IMR-90 (cell line): ENCODE data around the gene UMOD. TPM values are rescaled to one million over a fixed set of nuclear protein-coding genes. Genes with fewer than 3 reads are reported as not detected.

Source experiments
- ATAC-seq: fragments of 200-7000 bp; cut with Tn5 transposase; 2 replicates; pipeline ENCODE4 v1.9.1; 2020; ENCODE audit warnings: low read depth, mild to moderate bottlenecking, moderate library complexity
- BruUV-seq: library from RNA; stranded (reverse); fragments of 400-500 nt; replicated peaks from 2 replicates; lab custom pipeline; 2021; lab: Mats Ljungman, UMichigan
- CTCF ChIA-PET: fragments of 300-600 bp; formaldehyde crosslinking; extraction: SDS; loops from one replicate; lab custom pipeline; 2021; ENCODE audit warnings: antibody characterized with exemption; lab: Yijun Ruan, JAX
- POLR2A ChIA-PET: fragments of 300-600 bp; sonication (Branson Sonifier 250); formaldehyde crosslinking; loops from one replicate; lab custom pipeline; 2022; ENCODE audit warnings: antibody characterized with exemption; ENCODE audit not compliant: unreplicated experiment; lab: Charles Lee
- DNase-seq: peaks from one replicate; pipeline ENCODE4 v3.0.0; 2013
- H2AFZ ChIP-seq: replicated peaks from 2 replicates; pipeline ENCODE3; 2013; ENCODE audit warnings: low read length, mild to moderate bottlenecking; ENCODE audit not compliant: poor library complexity
- H2AK5ac ChIP-seq: 2 replicates; pipeline ENCODE4 v1.6.1; 2013; ENCODE audit warnings: low read depth, low read length, inconsistent platforms
- H2AK9ac ChIP-seq: replicated peaks from 2 replicates; pipeline ENCODE3; 2013; ENCODE audit warnings: mild to moderate bottlenecking, low read depth, low read length, moderate library complexity; ENCODE audit not compliant: poor library complexity
- H2BK120ac ChIP-seq: 2 replicates; pipeline ENCODE4 v1.6.1; 2013; ENCODE audit warnings: low read depth, low read length, inconsistent platforms
- H2BK15ac ChIP-seq: 3 replicates; pipeline ENCODE4 v1.6.1; 2013; ENCODE audit warnings: low read depth, low read length, inconsistent platforms
- H2BK20ac ChIP-seq: 2 replicates; pipeline ENCODE4 v1.6.1; 2013; ENCODE audit warnings: low read depth, mild to moderate bottlenecking, inconsistent platforms, low read length, moderate library complexity
- H2BK5ac ChIP-seq: 2 replicates; pipeline ENCODE4 v1.6.1; 2013; ENCODE audit warnings: mild to moderate bottlenecking, low read depth, low read length, inconsistent platforms; ENCODE audit not compliant: poor library complexity, severe bottlenecking
- H3K14ac ChIP-seq: replicated peaks from 2 replicates; pipeline ENCODE4 v1.6.1; 2013; ENCODE audit warnings: low read depth, low read length, inconsistent platforms
- H3K18ac ChIP-seq: 2 replicates; pipeline ENCODE4 v1.6.1; 2013; ENCODE audit warnings: low read depth, low read length, control low read depth
- H3K23ac ChIP-seq: 2 replicates; pipeline ENCODE4 v1.6.1; 2013; ENCODE audit warnings: low read depth, low read length, inconsistent platforms
- H3K27ac ChIP-seq: 2 replicates; pipeline ENCODE4 v1.5.1; 2013; ENCODE audit warnings: mild to moderate bottlenecking, control low read depth, low read length; ENCODE audit not compliant: insufficient read depth
- H3K27me3 ChIP-seq: 2 replicates; pipeline ENCODE4 v1.6.1; 2013; ENCODE audit warnings: low read length; ENCODE audit not compliant: control insufficient read depth, insufficient read depth
- H3K36me3 ChIP-seq: 2 replicates; pipeline ENCODE4 v1.6.1; 2013; ENCODE audit warnings: low read length, mixed read lengths; ENCODE audit not compliant: control insufficient read depth, insufficient read depth
- H3K4ac ChIP-seq: 2 replicates; pipeline ENCODE4 v1.6.1; 2013; ENCODE audit warnings: low read depth, low read length, inconsistent platforms
- H3K4me1 ChIP-seq: 2 replicates; pipeline ENCODE4 v1.6.1; 2013; ENCODE audit warnings: low read length, mixed read lengths; ENCODE audit not compliant: control insufficient read depth, insufficient read depth
- H3K4me2 ChIP-seq: 2 replicates; pipeline ENCODE4 v1.6.1; 2013; ENCODE audit warnings: low read depth, mild to moderate bottlenecking, control low read depth, low read length, moderate library complexity
- H3K4me3 ChIP-seq: 2 replicates; pipeline ENCODE4 v1.5.1; 2013; ENCODE audit warnings: low read depth, mild to moderate bottlenecking, control low read depth, low read length, moderate library complexity; ENCODE audit not compliant: insufficient read depth
- H3K56ac ChIP-seq: 2 replicates; pipeline ENCODE4 v1.6.1; 2013; ENCODE audit warnings: low read length, inconsistent platforms; ENCODE audit not compliant: insufficient read depth; ENCODE audit errors: extremely low read depth
- H3K79me1 ChIP-seq, 2 experiments: 2 replicates each; pipeline ENCODE4 v1.6.1; 2013; ENCODE audit warnings: low read length in 2 of 2, inconsistent platforms in 1 of 2, low read depth in 1 of 2
- H3K9ac ChIP-seq: 2 replicates; pipeline ENCODE4 v1.6.1; 2013; ENCODE audit warnings: low read depth, low read length, control low read depth
- H3K9me1 ChIP-seq: 2 replicates; pipeline ENCODE4 v1.6.1; 2013; ENCODE audit warnings: low read length, inconsistent platforms; ENCODE audit not compliant: insufficient read depth
- H3K9me3 ChIP-seq: 2 replicates; pipeline ENCODE4 v1.6.1; 2013; ENCODE audit warnings: low read length; ENCODE audit not compliant: control insufficient read depth, insufficient read depth
- H4K20me1 ChIP-seq: 2 replicates; pipeline ENCODE4 v1.6.1; 2013; ENCODE audit warnings: low read length, inconsistent platforms; ENCODE audit not compliant: insufficient read depth
- H4K5ac ChIP-seq: 2 replicates; pipeline ENCODE4 v1.6.1; 2013; ENCODE audit warnings: mild to moderate bottlenecking, low read depth, low read length, control low read depth
- H4K8ac ChIP-seq, 2 experiments: 2 replicates each; pipeline ENCODE4 v1.6.1; 2013; ENCODE audit warnings: low read depth in 2 of 2, low read length in 2 of 2, control low read depth in 1 of 2, inconsistent platforms in 1 of 2
- H4K91ac ChIP-seq: 2 replicates; pipeline ENCODE4 v1.6.1; 2013; ENCODE audit warnings: low read depth, low read length, inconsistent platforms; ENCODE audit not compliant: insufficient read depth
- BHLHE40 ChIP-seq: fragments of 150-350 bp; IDR thresholded peaks from 2 replicates; pipeline ENCODE4 v1.6.1; 2016; ENCODE audit warnings: mild to moderate bottlenecking, low read depth, low read length
- CEBPB ChIP-seq: IDR thresholded peaks from 2 replicates; pipeline ENCODE4 v1.6.1; 2012; ENCODE audit warnings: low read depth, low read length, improper control_type of control experiment
- CHD1 ChIP-seq: IDR thresholded peaks from 2 replicates; pipeline ENCODE4 v1.6.1; 2012; ENCODE audit warnings: low read depth, low read length, improper control_type of control experiment
- FOS ChIP-seq: fragments of 150-350 bp; IDR thresholded peaks from 2 replicates; pipeline ENCODE4 v1.6.1; 2016; ENCODE audit warnings: low read depth, low read length
- MAFK ChIP-seq: IDR thresholded peaks from 2 replicates; pipeline ENCODE4 v1.6.1; 2012; ENCODE audit warnings: low read depth, low read length, improper control_type of control experiment
- MAZ ChIP-seq: IDR thresholded peaks from 2 replicates; pipeline ENCODE4 v1.6.1; 2012; ENCODE audit warnings: low read depth, mild to moderate bottlenecking, low read length, improper control_type of control experiment, moderate library complexity, borderline replicate concordance
- MXI1 ChIP-seq: IDR thresholded peaks from 2 replicates; pipeline ENCODE4 v1.6.1; 2012; ENCODE audit warnings: low read depth, mild to moderate bottlenecking, low read length, moderate library complexity, borderline replicate concordance
- NFE2L2 ChIP-seq: fragments of 150-350 bp; IDR thresholded peaks from 2 replicates; pipeline ENCODE4 v1.6.1; 2016; ENCODE audit warnings: low read depth, mild to moderate bottlenecking, low read length
- POLR2A ChIP-seq: IDR thresholded peaks from 2 replicates; pipeline ENCODE4 v1.6.1; 2012; ENCODE audit warnings: mild to moderate bottlenecking, low read depth, low read length
- RAD21 ChIP-seq: IDR thresholded peaks from 2 replicates; pipeline ENCODE4 v1.6.1; 2012; ENCODE audit warnings: low read length, improper control_type of control experiment
- RCOR1 ChIP-seq: IDR thresholded peaks from 2 replicates; pipeline ENCODE4 v1.6.1; 2012; ENCODE audit warnings: mild to moderate bottlenecking, low read length, improper control_type of control experiment; ENCODE audit not compliant: insufficient replicate concordance
- RFX5 ChIP-seq: IDR thresholded peaks from 2 replicates; pipeline ENCODE4 v1.8.0; 2012; ENCODE audit warnings: low read depth, mild to moderate bottlenecking, low read length, moderate library complexity
- SMC3 ChIP-seq: fragments of 150-350 bp; IDR thresholded peaks from 2 replicates; pipeline ENCODE4 v1.6.1; 2016; ENCODE audit warnings: low read depth, mild to moderate bottlenecking, antibody characterized with exemption, low read length, moderate library complexity
- WGBS, 2 experiments: methylation state at CpG; one replicate each; pipeline versions ENCODE4 v1.1.5 to v1.1.7; 2013; ENCODE audit warnings: missing lambda C conversion rate in 2 of 2; ENCODE audit not compliant: insufficient read length in 1 of 2; ENCODE audit errors: extremely low coverage in 2 of 2; 5-methylcytosine and 5-hydroxymethylcytosine counted together
- dilution Hi-C: fragments of 300-500 bp; cut with HindIII; formaldehyde crosslinking; loops from one replicate; pipeline ENCODE4 v1.14.3; 2018; ENCODE audit warnings: low sequenced_read_pairs; ENCODE audit not compliant: unreplicated experiment
- in situ Hi-C: fragments of 300-500 bp; cut with MboI; formaldehyde crosslinking; loops from 3 replicates; pipeline ENCODE4 v1.14.3; 2019; ENCODE audit warnings: low sequenced_read_pairs, inconsistent platforms, mixed read lengths
- intact Hi-C: fragments of 100-400 bp; cut with micrococcal nuclease; formaldehyde crosslinking; loops from 2 replicates; pipeline ENCODE4 v1.10.0; 2022
- polyA plus RNA-seq, 3 experiments: library from polyadenylated mRNA; depleted of rRNA; stranded (reverse); fragments of >200 nt; gene quantifications; 2 replicates each; pipeline ENCODE4 v1.2.3, GENCODE V29; 2012; ENCODE audit warnings: low replicate concordance in 1 of 3
- total RNA-seq: library from RNA; depleted of rRNA; stranded (reverse); fragments of >200 nt; gene quantifications from 2 replicates; pipeline ENCODE4 v1.2.3, GENCODE V29; 2012
- TF ChIP-seq, protein P1 (sequence below): fragments of 150-350 bp; IDR thresholded peaks from 2 replicates; pipeline ENCODE4 v1.6.1; 2017; ENCODE audit warnings: mild to moderate bottlenecking, antibody characterized with exemption, low read length, low read depth
- TF ChIP-seq, protein P2 (sequence below): conservative IDR thresholded peaks from 2 replicates; pipeline ENCODE4 v1.5.1; 2012; ENCODE audit warnings: mild to moderate bottlenecking, low read depth, low read length, improper control_type of control experiment
- TF ChIP-seq, protein P3 (sequence below): fragments of 150-350 bp; IDR thresholded peaks from 2 replicates; pipeline ENCODE4 v1.6.1; 2016; ENCODE audit warnings: low read depth, mild to moderate bottlenecking, low read length, moderate library complexity, borderline replicate concordance

Gene UMOD
- total and polyA plus RNA-seq, 2 of the 4 experiments (the other 2 are of a cell fraction), result not detected

DNA sequence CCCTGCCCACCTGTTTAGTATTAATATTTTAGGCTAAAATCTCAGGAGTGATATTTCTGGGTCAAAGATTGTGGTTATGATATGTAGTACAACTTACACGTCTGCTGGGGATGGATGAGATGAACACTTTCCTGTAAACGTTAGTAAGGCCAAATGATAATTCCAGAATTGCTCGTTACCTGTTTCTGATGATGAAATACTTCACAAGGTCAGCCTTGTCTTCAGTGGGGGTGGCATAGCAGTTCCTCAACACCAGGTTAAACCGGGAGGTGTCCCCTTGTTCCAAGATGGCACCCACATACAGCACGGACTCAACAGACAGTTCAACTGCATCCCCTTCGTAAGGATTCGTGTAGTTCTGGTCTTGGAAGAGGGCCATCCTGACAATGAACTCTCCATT is 34.5 kb downstream of the UMOD start:
- no peaks in the 10 kb centered on the region for H3K27me3 ChIP-seq
- intact Hi-C loops (no loop called here), dilution Hi-C loops (no loop called here), in situ Hi-C loops (no loop called here)
- POLR2A ChIA-PET, result no interaction called here
- no peak overlapping the region for H3K14ac ChIP-seq
- H3K23ac ChIP-seq, result no peak overlapping the region
- H4K91ac ChIP-seq, result no peak overlapping the region
- H3K4me1 ChIP-seq, result no peaks in the 10 kb centered on the region
- CTCF ChIA-PET, result no interaction called here
- H3K9ac ChIP-seq, result no peak overlapping the region
- no peak overlapping the region for H2BK15ac ChIP-seq
- H3K4me2 ChIP-seq, result no peak overlapping the region
- H3K36me3 ChIP-seq, result no peaks in the 10 kb centered on the region
- peaks cover 19% of the 10 kb centered on the region; the same call in 1 of the 2 replicates for H3K9me3 ChIP-seq
- TF ChIP-seq CHD1 (no peak), RCOR1 (no peak), BHLHE40 (no peak), SMC3 (no peak), MAZ (no peak), CEBPB (no peak), MXI1 (no peak), POLR2A (no peak), RAD21 (no peak), NFE2L2 (no peak), MAFK (no peak), FOS (no peak), RFX5 (no peak)
- TF ChIP-seq, protein P1, sequence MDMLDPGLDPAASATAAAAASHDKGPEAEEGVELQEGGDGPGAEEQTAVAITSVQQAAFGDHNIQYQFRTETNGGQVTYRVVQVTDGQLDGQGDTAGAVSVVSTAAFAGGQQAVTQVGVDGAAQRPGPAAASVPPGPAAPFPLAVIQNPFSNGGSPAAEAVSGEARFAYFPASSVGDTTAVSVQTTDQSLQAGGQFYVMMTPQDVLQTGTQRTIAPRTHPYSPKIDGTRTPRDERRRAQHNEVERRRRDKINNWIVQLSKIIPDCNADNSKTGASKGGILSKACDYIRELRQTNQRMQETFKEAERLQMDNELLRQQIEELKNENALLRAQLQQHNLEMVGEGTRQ, result no peak
- TF ChIP-seq, protein P2, sequence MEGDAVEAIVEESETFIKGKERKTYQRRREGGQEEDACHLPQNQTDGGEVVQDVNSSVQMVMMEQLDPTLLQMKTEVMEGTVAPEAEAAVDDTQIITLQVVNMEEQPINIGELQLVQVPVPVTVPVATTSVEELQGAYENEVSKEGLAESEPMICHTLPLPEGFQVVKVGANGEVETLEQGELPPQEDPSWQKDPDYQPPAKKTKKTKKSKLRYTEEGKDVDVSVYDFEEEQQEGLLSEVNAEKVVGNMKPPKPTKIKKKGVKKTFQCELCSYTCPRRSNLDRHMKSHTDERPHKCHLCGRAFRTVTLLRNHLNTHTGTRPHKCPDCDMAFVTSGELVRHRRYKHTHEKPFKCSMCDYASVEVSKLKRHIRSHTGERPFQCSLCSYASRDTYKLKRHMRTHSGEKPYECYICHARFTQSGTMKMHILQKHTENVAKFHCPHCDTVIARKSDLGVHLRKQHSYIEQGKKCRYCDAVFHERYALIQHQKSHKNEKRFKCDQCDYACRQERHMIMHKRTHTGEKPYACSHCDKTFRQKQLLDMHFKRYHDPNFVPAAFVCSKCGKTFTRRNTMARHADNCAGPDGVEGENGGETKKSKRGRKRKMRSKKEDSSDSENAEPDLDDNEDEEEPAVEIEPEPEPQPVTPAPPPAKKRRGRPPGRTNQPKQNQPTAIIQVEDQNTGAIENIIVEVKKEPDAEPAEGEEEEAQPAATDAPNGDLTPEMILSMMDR, result no peak
- TF ChIP-seq, protein P3, sequence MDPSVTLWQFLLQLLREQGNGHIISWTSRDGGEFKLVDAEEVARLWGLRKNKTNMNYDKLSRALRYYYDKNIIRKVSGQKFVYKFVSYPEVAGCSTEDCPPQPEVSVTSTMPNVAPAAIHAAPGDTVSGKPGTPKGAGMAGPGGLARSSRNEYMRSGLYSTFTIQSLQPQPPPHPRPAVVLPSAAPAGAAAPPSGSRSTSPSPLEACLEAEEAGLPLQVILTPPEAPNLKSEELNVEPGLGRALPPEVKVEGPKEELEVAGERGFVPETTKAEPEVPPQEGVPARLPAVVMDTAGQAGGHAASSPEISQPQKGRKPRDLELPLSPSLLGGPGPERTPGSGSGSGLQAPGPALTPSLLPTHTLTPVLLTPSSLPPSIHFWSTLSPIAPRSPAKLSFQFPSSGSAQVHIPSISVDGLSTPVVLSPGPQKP, result no peak
- no peak overlapping the region for H3K27ac ChIP-seq
- WGBS, 2 experiments, result no CpG with 5 or more reads among the region's 7 CpGs
- H4K5ac ChIP-seq, result no peak overlapping the region
- no peaks in the 10 kb centered on the region for H3K9me1 ChIP-seq
- no peak overlapping the region for H4K8ac ChIP-seq
- no peak overlapping the region for H3K4ac ChIP-seq
- H2AK9ac ChIP-seq, result no peak overlapping the region
- H3K4me3 ChIP-seq, result no peak overlapping the region
- no peak overlapping the region for H2BK120ac ChIP-seq
- H2AK5ac ChIP-seq, result no peak overlapping the region
- H3K79me1 ChIP-seq, result no peaks in the 10 kb centered on the region
- DNase-seq (no peak), ATAC-seq (no peak)
- H3K18ac ChIP-seq, result no peak overlapping the region
- BruUV-seq, result no TSS peak
- no peak overlapping the region for H2BK20ac ChIP-seq
- H3K56ac ChIP-seq, result no peak overlapping the region
- H2BK5ac ChIP-seq, result no peak overlapping the region
- no peak overlapping the region for H2AFZ ChIP-seq
- H4K20me1 ChIP-seq, result no peaks in the 10 kb centered on the region
